MM.1S (cell line): ENCODE data around the gene ELF3.
A peak's percentile ranks its signal among the peaks of the same experiment; 100 is the strongest.

Source experiments
- DNase-seq: peaks from one replicate; pipeline ENCODE4 v3.0.0-alpha.2; 2015
- H2AFZ ChIP-seq: fragments of 300-600 bp; sonication (generic); 2 replicates; pipeline ENCODE4 v1.6.0; 2016; ENCODE audit warnings: antibody characterized with exemption, low read length
- H3F3A ChIP-seq: fragments of 300-600 bp; sonication (generic); 2 replicates; pipeline ENCODE4 v1.6.1; 2016; ENCODE audit warnings: mild to moderate bottlenecking, antibody characterized with exemption, low read length, moderate library complexity, mixed read lengths; ENCODE audit not compliant: insufficient read depth
- H3K27ac ChIP-seq: fragments of 300-600 bp; sonication (generic); 2 replicates; pipeline ENCODE4 v1.5.1; 2016; ENCODE audit warnings: mild to moderate bottlenecking, low read length
- H3K27me3 ChIP-seq: fragments of 300-600 bp; sonication (generic); replicated peaks from 2 replicates; pipeline ENCODE4 v1.6.0; 2016; ENCODE audit warnings: low read length; ENCODE audit not compliant: insufficient read depth
- H3K36me3 ChIP-seq: fragments of 300-600 bp; sonication (generic); replicated peaks from 2 replicates; pipeline ENCODE4 v1.6.1; 2016; ENCODE audit warnings: mild to moderate bottlenecking, low read length, mixed read lengths; ENCODE audit not compliant: insufficient read depth
- H3K4me1 ChIP-seq: fragments of 300-600 bp; sonication (generic); 2 replicates; pipeline ENCODE4 v1.6.1; 2016; ENCODE audit warnings: low read length, mixed read lengths
- H3K4me2 ChIP-seq: fragments of 300-600 bp; sonication (generic); 2 replicates; pipeline ENCODE4 v1.6.0; 2016; ENCODE audit warnings: low read depth, low read length
- H3K4me3 ChIP-seq: fragments of 300-600 bp; sonication (generic); 2 replicates; pipeline ENCODE4 v1.5.1; 2016; ENCODE audit warnings: low read length, mixed read lengths
- H3K79me2 ChIP-seq: fragments of 300-600 bp; sonication (generic); 2 replicates; pipeline ENCODE4 v1.6.1; 2016; ENCODE audit warnings: mixed run types, low read length, mixed read lengths
- H3K9ac ChIP-seq: fragments of 300-600 bp; sonication (generic); 2 replicates; pipeline ENCODE4 v1.6.1; 2016; ENCODE audit warnings: low read length, mixed read lengths
- H3K9me2 ChIP-seq: fragments of 300-600 bp; sonication (generic); replicated peaks from 2 replicates; pipeline ENCODE4 v1.6.1; 2016; ENCODE audit warnings: mild to moderate bottlenecking, low read length, mixed read lengths; ENCODE audit not compliant: insufficient read depth
- H3K9me3 ChIP-seq: fragments of 300-600 bp; sonication (generic); replicated peaks from 2 replicates; pipeline ENCODE4 v1.6.1; 2016; ENCODE audit warnings: mild to moderate bottlenecking, low read length, mixed read lengths; ENCODE audit not compliant: insufficient read depth
- H4K20me1 ChIP-seq: fragments of 300-600 bp; sonication (generic); 2 replicates; pipeline ENCODE4 v1.6.1; 2016; ENCODE audit warnings: mild to moderate bottlenecking, low read length, moderate library complexity, mixed read lengths; ENCODE audit not compliant: insufficient read depth
- EZH2 ChIP-seq: fragments of 300-600 bp; sonication (generic); optimal IDR thresholded peaks from 2 replicates; pipeline ENCODE3; 2017; ENCODE audit warnings: low read depth, mild to moderate bottlenecking, antibody characterized with exemption, low read length, mixed read lengths
- EZH2phosphoT487 ChIP-seq: fragments of 300-600 bp; sonication (generic); IDR thresholded peaks from 2 replicates; pipeline ENCODE4 v1.6.1; 2018; ENCODE audit warnings: antibody characterized with exemption, low read length
- TF ChIP-seq, protein P1 (sequence below): fragments of 300-600 bp; sonication (generic); IDR thresholded peaks from 2 replicates; pipeline ENCODE4 v1.5.1; 2016; ENCODE audit warnings: antibody characterized with exemption, low read length, mixed read lengths

ELF3 gene

GRCh38 chr1:201990427-201990826 is 20.0 kb upstream of the ELF3 start:
- H3K36me3 ChIP-seq: no peaks in the 10 kb centered on the region
- H3K4me3 ChIP-seq: no peak overlapping the region
- H3K9ac ChIP-seq: no peak overlapping the region
- no peaks in the 10 kb centered on the region for H3K9me2 ChIP-seq
- no peak overlapping the region for H2AFZ ChIP-seq
- peaks cover 14% of the 10 kb centered on the region for H3K79me2 ChIP-seq
- TF ChIP-seq, protein P1, sequence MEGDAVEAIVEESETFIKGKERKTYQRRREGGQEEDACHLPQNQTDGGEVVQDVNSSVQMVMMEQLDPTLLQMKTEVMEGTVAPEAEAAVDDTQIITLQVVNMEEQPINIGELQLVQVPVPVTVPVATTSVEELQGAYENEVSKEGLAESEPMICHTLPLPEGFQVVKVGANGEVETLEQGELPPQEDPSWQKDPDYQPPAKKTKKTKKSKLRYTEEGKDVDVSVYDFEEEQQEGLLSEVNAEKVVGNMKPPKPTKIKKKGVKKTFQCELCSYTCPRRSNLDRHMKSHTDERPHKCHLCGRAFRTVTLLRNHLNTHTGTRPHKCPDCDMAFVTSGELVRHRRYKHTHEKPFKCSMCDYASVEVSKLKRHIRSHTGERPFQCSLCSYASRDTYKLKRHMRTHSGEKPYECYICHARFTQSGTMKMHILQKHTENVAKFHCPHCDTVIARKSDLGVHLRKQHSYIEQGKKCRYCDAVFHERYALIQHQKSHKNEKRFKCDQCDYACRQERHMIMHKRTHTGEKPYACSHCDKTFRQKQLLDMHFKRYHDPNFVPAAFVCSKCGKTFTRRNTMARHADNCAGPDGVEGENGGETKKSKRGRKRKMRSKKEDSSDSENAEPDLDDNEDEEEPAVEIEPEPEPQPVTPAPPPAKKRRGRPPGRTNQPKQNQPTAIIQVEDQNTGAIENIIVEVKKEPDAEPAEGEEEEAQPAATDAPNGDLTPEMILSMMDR: no peak
- no peak for TF ChIP-seq EZH2
- TF ChIP-seq EZH2phosphoT487: no peak
- DNase-seq: no peak
- H3K27ac ChIP-seq: no peak overlapping the region
- no peaks in the 10 kb centered on the region for H3K4me1 ChIP-seq
- H4K20me1 ChIP-seq: no peaks in the 10 kb centered on the region
- no peaks in the 10 kb centered on the region for H3K27me3 ChIP-seq
- H3K4me2 ChIP-seq: no peak overlapping the region
- H3K9me3 ChIP-seq: no peaks in the 10 kb centered on the region
- no peaks in the 10 kb centered on the region for H3F3A ChIP-seq

GRCh38 chr1:201999625-202000238 is 10.7 kb upstream of the ELF3 start:
- Histone ChIP-seq H2AFZ (no peak overlapping the region), H3K36me3 (no peaks in the 10 kb centered on the region; the same call in 1 of the 2 replicates), H3K9me2 (no peaks in the 10 kb centered on the region), H3K27me3 (no peaks in the 10 kb centered on the region), H3K79me2 (no peaks in the 10 kb centered on the region), H3K27ac (no peak overlapping the region), H3K4me3 (no peak overlapping the region), H3F3A (no peaks in the 10 kb centered on the region), H3K4me1 (no peaks in the 10 kb centered on the region), H3K9me3 (no peaks in the 10 kb centered on the region), H3K4me2 (no peak overlapping the region), H4K20me1 (no peaks in the 10 kb centered on the region), H3K9ac (no peak overlapping the region)
- DNase-seq: peak; percentile 61
- no peak for TF ChIP-seq EZH2phosphoT487
- TF ChIP-seq, protein P1: peak; percentile 86
- no peak for TF ChIP-seq EZH2

- TF ChIP-seq EZH2phosphoT487 (no peak), EZH2 (no peak)
- TF ChIP-seq, protein P1: no peak
These were observed 7.9 kb upstream of the ELF3 start for GRCh38 chr1:202002507-202002906.

More at GRCh38 chr1:202002507-202002906, 7.9 kb upstream of the ELF3 start:
- Histone ChIP-seq H3K4me1 (no peaks in the 10 kb centered on the region), H3K4me2 (no peak overlapping the region), H3K36me3 (peaks cover 3% of the 10 kb centered on the region; the same call in 1 of the 2 replicates), H2AFZ (no peak overlapping the region), H3K27me3 (no peaks in the 10 kb centered on the region), H4K20me1 (no peaks in the 10 kb centered on the region), H3K4me3 (no peak overlapping the region), H3K79me2 (no peaks in the 10 kb centered on the region), H3K9me3 (no peaks in the 10 kb centered on the region), H3K9ac (no peak overlapping the region), H3K9me2 (no peaks in the 10 kb centered on the region), H3K27ac (no peak overlapping the region), H3F3A (no peaks in the 10 kb centered on the region)
- no peak for DNase-seq
